GM06990 (cell line): ENCODE measurements around the gene RRP9.

Experiments used
- DNase-seq: peaks from one replicate; pipeline ENCODE4 v3.0.0-alpha.2; 2011; ENCODE audit not compliant: insufficient read length; ENCODE audit errors: extremely low read depth
- H3K27me3 ChIP-seq: replicated peaks from 2 replicates; pipeline ENCODE4 v1.6.0; 2011; ENCODE audit warnings: low read length; ENCODE audit not compliant: control insufficient read depth, insufficient read depth
- H3K36me3 ChIP-seq: 2 replicates; pipeline ENCODE4 v1.5.1; 2011; ENCODE audit warnings: low read length; ENCODE audit not compliant: control insufficient read depth, insufficient read depth
- H3K4me3 ChIP-seq: replicated peaks from 2 replicates; pipeline ENCODE4 v1.5.1; 2011; ENCODE audit warnings: low read depth, mild to moderate bottlenecking, control low read depth, low read length
- CTCF ChIP-seq: IDR thresholded peaks from 2 replicates; pipeline ENCODE4 v1.5.1; 2011; ENCODE audit warnings: low read length, control low read depth, mild to moderate bottlenecking, inconsistent platforms; ENCODE audit not compliant: insufficient read depth, poor library complexity, severe bottlenecking

Gene RRP9

GRCh38 chr3:51948016-51948580, 6.4 kb upstream of the RRP9 start:
- H3K36me3 ChIP-seq, result peaks cover 17% of the 10 kb centered on the region
- no peak for DNase-seq
- no peaks in the 10 kb centered on the region for H3K27me3 ChIP-seq
- no peak for TF ChIP-seq CTCF
- H3K4me3 ChIP-seq, result no peak overlapping the region

GRCh38 chr3:51947215-51947900, 5.7 kb upstream of the RRP9 start:
- no peak for TF ChIP-seq CTCF
- H3K27me3 ChIP-seq, result no peaks in the 10 kb centered on the region
- H3K36me3 ChIP-seq, result peaks cover 17% of the 10 kb centered on the region
- no peak for DNase-seq
- H3K4me3 ChIP-seq, result no peak overlapping the region

GRCh38 chr3:51946796-51947195, 5.1 kb upstream of the RRP9 start:
- Histone ChIP-seq H3K4me3 (no peak overlapping the region), H3K36me3 (peaks cover 17% of the 10 kb centered on the region), H3K27me3 (no peaks in the 10 kb centered on the region)
- DNase-seq, result no peak
- no peak for TF ChIP-seq CTCF

GRCh38 chr3:51945926-51946705, 4.4 kb upstream of the RRP9 start:
- no peak for TF ChIP-seq CTCF
- DNase-seq, result no peak
- no peak overlapping the region for H3K4me3 ChIP-seq
- H3K27me3 ChIP-seq, result no peaks in the 10 kb centered on the region
- peaks cover 17% of the 10 kb centered on the region for H3K36me3 ChIP-seq

- no peak for DNase-seq
- no peak for TF ChIP-seq CTCF
- Histone ChIP-seq H3K27me3 (no peaks in the 10 kb centered on the region), H3K4me3 (no peak overlapping the region), H3K36me3 (peaks cover 17% of the 10 kb centered on the region)
Measured at GRCh38 chr3:51945031-51945840, 3.5 kb upstream of the RRP9 start.
